ENCODE data around the gene DHPS.
"Not testable (repeated sequence)": the region's sequence is repeated elsewhere in the genome, so short reads cannot be mapped to it uniquely, and the experiment has no call there.

DHPS gene

DNA sequence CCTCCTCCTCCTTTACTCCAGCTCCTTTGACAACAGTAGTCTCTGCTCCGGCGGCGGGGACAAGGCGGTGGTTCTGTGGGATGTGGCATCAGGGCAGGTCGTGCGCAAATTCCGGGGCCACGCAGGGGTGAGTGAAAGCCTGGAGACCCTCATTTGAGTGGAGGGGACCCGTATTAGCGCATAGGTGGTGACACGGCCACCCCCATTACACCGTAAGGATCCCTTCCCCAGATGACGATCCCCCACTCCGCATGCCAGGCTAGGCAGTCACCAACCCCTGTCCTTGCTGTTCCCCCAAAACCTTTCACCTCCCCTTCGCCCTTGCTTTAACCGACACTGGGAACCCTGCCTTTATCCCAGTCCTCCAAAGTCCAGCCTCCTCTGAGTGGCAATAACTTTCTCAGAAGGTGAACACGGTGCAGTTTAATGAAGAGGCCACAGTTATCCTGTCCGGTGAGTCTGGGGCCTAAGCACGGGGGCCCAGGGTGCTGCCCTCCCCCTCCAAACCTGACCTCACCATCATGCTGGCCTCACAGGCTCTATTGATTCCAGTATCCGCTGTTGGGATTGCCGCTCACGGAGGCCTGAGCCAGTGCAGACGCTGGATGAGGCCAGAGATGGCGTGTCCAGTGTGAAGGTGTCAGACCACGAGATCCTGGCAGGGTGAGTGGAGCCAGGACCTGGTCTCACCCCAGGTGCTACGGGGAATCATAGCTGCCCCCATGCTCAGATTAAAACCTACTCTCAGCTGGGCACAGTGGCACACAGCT, 11.3 kb downstream of the DHPS start:
- no peak for DNase-seq

DNA sequence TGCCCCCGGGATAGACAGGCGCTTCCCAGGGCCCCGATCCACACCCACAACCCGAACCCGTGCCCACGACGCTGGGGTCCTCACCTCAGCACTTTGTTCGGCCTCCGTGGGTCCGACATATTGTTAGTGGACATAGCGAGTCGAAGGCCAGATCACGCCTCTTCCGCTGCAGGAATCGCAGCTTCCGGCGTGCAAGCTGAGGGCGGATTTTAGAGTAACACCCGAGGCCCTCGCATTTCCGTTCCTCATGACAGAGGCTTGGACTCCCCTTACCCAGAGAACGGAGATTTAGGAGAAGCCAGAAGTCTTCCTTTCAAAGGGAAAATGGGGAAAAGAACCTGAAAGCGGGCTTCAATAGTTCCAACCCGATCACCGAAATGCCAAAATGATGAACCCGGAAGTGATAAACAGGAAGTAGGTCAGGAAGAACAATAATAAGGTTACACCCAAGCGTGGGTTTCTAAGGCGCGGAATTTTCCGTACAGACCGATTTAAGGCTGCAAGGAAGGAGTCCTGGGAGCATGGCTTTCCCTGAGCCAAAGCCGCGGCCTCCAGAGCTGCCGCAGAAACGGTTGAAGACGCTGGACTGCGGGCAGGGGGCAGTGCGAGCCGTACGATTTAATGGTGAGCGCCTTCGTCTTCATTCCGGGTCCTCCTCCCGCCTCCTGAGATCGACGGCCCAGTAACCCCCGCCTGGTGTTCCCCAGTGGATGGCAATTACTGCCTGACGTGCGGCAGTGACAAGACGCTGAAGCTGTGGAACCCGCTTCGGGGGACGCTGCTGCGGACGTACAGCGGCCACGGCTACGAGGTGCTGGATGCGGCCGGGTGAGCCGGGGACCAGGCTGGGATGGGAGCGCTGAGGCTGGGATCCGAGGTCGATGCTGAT, 12.2 kb downstream of the DHPS start:
- DNase-seq, result peak; percentile 91

- no peak for DNase-seq
Measured at GRCh38 chr19:12668932-12669269, 12.8 kb downstream of the DHPS start.

GRCh38 chr19:12668346-12668745, 13.3 kb downstream of the DHPS start:
- DNase-seq, result no peak

- DNase-seq, result no peak
Measured at GRCh38 chr19:12667731-12668302, 13.9 kb downstream of the DHPS start.

DNA sequence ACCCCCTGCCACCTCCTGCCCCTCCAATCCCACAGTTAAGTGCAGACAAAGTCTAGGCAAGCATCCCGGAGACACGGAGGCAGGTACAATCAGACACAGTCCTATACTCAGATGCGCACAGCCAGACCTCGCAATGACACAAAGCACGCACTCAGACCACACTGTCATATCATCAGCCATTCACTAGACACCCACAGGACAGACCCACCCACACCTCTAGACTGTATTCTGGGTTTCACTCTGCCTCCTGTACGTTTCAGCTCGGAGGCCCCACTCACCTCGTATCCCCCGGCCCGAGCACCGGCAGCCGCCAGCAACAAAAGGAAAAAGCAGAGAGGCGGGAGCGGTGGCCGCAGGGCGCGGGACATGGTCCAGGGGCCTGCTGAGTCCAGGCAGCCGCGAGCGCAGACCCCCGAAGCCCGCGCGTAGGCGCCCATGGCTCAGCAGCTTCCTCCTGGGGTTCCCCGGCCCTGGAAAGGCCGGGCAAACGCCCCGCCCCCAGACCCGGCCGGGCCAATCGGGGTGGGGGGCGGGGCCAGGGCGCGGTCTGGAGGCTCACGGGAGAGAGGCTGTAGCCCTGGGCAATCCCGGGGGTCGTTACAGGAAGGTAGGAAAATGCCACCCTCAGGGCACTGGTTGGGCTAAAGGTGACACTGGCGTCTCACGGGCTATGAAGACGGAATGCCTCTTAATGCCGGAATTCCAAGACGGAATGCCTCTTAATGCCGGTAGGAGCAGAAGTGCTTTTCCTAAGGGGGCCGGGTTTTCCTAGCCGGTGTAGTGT, 15.2 kb downstream of the DHPS start, which contains the start of the genes MAN2B1 and WDR83:
MAN2B1 (minus strand) TSS at position 478 of the 784 bp plus-strand sequence; CDS start at position 437, 41 bp downstream.
WDR83 (plus strand) TSS at position 543 of the 784 bp plus-strand sequence. CDS start 2,984 bp downstream, outside the sequence.
- DNase-seq, result peak; percentile 93

GRCh38 chr19:12665671-12666264, 15.9 kb downstream of the DHPS start:
- peak; percentile 73 for DNase-seq

- peak; percentile 76 for DNase-seq
Measured at GRCh38 chr19:12665281-12665573, 16.5 kb downstream of the DHPS start.

GRCh38 chr19:12664406-12665280, 17.0 kb downstream of the DHPS start:
- DNase-seq, result no peak

- DNase-seq, result no peak
Measured at GRCh38 chr19:12660980-12661379, 20.7 kb downstream of the DHPS start.

DNA sequence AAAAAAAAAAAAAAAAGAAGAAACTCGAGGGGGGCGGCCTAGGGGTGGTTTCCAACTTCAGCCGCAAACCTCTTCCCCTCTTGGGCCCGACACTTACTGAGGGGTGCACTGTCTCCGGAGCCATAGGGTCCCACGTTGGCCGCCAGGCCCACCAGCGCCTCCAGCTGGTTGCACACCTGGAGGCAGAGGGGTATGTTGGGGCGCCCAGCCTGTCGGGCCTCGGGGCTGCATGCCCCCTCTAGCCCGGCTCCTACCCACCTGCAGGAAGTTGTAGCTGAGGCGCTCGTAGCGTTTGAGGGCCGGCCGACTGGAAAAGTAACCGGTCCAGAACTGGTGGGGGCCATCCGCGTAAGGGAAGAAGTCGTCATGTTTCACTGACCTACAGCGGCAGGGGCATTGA, 23.7 kb downstream of the DHPS start:
- DNase-seq, result no peak

GRCh38 chr19:12656899-12657571, 24.6 kb downstream of the DHPS start:
- DNase-seq, result no peak

DNA sequence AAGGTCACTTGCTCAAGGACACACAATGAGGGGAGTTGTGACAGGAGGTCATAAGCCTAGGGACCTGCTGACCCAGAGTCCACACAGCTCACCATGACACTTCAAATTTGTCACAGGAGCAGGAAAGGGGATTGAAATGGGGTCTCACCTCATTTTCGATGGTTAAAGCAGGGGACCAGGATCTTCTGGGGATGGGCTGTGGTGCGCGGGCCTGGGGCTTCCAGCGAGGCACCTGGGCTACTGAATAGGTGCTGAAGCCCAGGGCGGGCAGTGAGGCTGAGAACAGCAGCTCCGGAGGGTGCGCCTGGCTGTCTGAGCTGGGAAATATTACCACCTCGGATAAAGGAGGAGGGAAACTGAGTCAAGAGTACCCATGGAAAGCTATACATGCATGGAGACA, 26.1 kb downstream of the DHPS start:
- no peak for DNase-seq

DNA sequence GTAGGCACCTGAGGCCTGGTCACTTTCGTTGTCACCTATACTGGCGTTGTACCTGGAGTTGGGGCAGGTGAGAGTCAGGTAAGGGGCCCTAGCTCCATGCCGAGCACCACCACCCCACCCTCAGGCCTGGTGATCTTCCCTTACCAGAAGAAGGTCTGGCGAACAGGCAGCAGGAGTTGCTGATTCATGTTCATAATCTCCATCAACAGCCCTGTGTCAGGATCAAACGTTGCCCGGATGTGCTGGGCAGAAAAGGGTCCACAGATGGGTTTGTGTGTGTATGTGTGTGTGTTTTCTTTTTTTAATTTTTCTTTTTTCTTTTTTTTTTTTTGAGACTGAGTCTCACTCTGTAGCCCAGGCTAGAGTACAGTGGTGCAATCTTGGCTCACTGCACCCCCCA, 29.5 kb downstream of the DHPS start:
- DNase-seq, result no peak

GRCh38 chr19:12649941-12650340, 31.7 kb downstream of the DHPS start:
- DNase-seq, result no peak

GRCh38 chr19:12648088-12648487, 33.6 kb downstream of the DHPS start:
- DNase-seq, result no peak

DNA sequence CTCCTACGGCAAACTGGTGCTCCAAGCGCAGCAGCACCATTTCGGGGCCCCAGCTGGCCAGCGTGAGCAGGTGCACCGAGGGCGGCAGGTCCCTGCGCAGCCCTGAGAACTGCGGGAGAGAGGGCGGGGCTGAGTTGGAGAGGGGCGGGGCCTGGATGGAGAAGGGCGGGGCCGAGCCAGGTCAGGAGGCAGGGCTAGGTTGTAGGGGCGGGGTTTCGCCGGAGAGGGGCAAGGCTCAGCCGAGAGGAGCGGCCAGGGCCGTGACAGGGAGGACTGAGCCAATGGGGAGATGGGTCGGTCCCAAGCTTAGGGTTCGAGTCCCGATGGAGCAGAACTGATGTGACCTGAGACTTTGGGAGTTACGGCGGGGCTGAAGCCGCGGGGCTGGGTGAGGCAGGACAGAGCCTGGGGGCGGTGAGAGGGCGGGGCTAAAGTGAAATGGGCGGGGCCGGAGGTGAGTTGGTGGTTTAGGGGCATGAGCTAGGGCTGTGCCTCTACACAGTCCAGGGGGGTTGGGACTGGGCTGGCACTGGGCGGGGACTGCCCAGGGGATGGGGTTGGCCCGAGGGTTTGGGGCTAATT, 34.1 kb downstream of the DHPS start:
- no peak for DNase-seq

GRCh38 chr19:12647047-12647446, 34.6 kb downstream of the DHPS start:
- no peak for DNase-seq

DNA sequence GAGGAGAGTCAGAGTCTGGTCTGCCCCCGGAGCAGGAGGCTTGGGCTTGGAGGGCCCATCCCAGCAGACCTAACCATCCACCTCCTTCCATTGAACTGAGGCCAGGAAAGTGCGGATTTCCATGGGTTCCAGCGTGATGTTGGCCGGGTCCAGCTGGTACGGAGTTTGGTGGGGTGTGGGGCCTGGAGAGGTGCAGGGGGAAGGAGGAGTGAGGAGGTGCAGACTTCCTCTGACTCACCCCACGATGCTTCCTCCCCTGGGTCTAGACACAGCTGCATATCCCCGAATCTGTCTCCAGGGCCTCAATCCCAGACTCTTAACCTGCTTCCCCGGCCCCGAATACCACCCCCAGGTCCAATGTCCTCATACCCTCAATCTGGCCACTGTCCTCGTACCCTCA, 35.1 kb downstream of the DHPS start:
- no peak for DNase-seq

GRCh38 chr19:12643716-12644115, 38.0 kb downstream of the DHPS start:
- not testable (repeated sequence) for DNase-seq

DNA sequence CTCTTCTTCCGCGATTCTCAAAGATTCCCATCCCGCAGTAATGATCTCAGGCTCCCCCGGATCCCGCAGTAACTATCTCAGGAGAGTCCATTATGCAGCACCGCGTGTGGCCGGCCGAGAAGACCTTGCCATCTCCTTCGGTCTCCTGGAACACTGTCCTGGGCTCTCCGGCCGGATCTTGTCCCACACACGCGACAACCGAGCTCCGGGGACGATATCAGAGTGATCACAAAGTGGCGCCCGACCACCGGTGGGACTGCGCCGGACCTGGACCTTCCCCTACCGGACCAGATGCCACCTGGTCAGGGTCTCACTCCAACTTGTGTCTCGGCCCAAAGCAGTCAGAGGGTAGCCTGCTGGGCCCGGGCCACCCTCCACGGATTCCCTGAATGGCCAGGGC, 39.2 kb downstream of the DHPS start:
- no peak for DNase-seq
